ENCODE measurements around the gene COL28A1. TPM values are rescaled to one million over a fixed set of nuclear protein-coding genes. Genes with fewer than 3 reads are reported as not detected.
"Not testable (repeated sequence)": the region's sequence is repeated elsewhere in the genome, so short reads cannot be mapped to it uniquely, and the experiment has no call there.

COL28A1 gene
- total RNA-seq, 1 donor: 0.09 TPM

DNA sequence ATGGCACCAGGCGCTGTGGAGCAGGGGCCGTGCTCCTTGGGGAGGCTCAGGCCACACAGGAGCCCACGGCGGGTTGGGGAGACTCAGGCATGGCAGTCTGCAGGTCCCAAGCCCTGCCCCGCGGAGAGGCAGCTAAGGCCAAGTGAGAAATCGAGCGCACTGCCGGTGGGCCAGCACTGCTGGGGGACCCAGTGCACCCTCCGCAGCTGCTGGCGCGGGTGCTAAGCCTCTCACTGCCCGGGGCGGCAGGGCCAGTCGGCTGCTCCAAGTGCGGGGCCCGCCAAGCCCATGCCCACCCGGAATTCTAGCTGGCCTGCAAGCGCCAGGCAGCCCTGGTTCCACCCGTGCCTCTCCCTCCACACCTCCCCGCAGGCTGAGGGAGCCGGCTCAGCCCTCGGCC lies 57.1 kb downstream of the COL28A1 start:
- no peak overlapping the region for H3K4me3 ChIP-seq (ENCODE audit: low read depth, low read length)
- TF ChIP-seq, protein P1, sequence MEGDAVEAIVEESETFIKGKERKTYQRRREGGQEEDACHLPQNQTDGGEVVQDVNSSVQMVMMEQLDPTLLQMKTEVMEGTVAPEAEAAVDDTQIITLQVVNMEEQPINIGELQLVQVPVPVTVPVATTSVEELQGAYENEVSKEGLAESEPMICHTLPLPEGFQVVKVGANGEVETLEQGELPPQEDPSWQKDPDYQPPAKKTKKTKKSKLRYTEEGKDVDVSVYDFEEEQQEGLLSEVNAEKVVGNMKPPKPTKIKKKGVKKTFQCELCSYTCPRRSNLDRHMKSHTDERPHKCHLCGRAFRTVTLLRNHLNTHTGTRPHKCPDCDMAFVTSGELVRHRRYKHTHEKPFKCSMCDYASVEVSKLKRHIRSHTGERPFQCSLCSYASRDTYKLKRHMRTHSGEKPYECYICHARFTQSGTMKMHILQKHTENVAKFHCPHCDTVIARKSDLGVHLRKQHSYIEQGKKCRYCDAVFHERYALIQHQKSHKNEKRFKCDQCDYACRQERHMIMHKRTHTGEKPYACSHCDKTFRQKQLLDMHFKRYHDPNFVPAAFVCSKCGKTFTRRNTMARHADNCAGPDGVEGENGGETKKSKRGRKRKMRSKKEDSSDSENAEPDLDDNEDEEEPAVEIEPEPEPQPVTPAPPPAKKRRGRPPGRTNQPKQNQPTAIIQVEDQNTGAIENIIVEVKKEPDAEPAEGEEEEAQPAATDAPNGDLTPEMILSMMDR (IDR thresholded peaks at IDR 0.05; ENCODE audit: insufficient read depth, low read length): no peak
- no peak for DNase-seq (ENCODE audit: low read depth)

DNA sequence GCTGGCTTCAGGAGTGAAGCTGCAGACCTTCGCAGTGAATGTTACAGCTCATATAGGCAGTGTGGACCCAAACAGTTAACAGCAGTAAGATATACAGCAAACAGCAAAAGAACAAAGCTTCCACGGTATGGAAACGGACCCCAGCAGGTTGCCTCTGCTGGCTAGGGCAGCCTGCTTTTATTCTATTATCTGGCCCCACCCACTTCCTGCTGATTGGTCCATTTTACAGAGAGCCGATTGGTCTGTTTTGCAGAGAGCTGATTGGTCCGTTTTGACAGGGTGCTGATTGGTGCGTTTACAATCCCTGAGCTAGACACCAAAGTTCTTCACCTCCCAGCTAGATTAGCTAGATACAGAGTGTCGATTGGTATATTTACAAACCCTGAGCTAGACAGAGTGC lies 58.0 kb downstream of the COL28A1 start:
- not testable (repeated sequence) for DNase-seq (ENCODE audit: low read depth)

DNA sequence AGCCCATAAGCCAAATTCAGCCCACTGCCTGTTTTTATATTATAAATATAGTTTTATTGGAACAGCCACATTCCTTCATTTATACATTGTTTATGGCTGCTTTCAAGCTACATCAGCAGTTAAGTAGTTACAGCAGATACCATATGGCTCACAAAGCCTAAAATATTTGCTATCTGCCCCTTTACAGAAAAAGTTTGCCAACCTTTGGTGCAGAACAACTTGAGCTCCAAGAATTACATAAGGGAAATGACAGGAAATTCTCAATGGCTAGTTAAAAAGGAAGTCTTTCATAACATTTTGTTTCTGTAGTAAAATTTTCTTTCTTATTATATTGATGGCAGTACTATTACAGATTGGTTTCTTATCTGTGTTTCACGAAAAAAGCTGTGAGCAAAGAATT lies 59.3 kb downstream of the COL28A1 start:
- H3K4me3 ChIP-seq (ENCODE audit: low read depth, low read length): no peak overlapping the region
- peak; percentile 16 for DNase-seq (ENCODE audit: low read depth)
- TF ChIP-seq, protein P1 (IDR thresholded peaks at IDR 0.05; ENCODE audit: insufficient read depth, low read length): no peak

More for the DNA sequence above, 58.0 kb downstream of the COL28A1 start:
- not testable (repeated sequence) for H3K4me3 ChIP-seq (ENCODE audit: low read depth, low read length)

DNA sequence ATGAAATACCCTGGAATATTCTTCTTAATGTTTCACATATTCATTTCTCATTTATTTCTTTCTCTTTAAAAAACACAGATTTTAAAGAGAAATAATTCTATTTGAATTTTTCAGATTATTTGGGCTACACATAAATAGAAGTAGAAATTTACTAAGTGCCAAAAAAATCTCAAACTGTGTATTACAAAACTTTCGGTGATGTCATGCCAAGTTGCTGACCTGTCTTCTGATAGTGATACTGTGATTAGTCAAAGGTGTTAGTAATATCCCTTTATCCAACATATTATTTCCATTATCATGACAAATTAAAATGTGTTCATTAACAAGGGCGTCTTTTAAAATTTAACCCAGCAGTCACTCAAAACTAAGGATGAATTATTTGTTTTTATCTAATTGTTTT lies 60.1 kb downstream of the COL28A1 start:
- H3K4me3 ChIP-seq (ENCODE audit: low read depth, low read length): no peak overlapping the region
- TF ChIP-seq, protein P1 (IDR thresholded peaks at IDR 0.05; ENCODE audit: insufficient read depth, low read length): no peak
- no peak for DNase-seq (ENCODE audit: low read depth)

DNA sequence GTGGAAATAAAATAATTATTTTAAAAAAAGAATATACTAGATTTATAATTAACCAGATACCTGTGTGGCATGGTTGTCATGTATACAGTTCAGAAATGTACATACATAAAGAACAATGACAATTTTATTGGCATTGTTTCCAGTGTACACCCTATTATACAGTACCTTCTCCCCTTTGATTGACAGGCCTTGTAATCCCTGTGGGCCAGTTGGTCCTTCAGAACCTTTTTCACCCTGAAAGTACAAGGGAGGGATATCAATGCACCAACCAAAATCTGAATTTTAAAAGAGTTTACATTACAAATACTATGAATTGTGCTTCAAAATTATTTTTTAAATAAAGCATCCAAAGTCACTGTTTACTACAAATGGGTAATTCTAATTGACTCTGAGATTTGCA lies 61.2 kb downstream of the COL28A1 start:
- H3K4me3 ChIP-seq (ENCODE audit: low read depth, low read length): no peak overlapping the region
- no peak for DNase-seq (ENCODE audit: low read depth)
- TF ChIP-seq, protein P1 (IDR thresholded peaks at IDR 0.05; ENCODE audit: insufficient read depth, low read length): no peak

DNA sequence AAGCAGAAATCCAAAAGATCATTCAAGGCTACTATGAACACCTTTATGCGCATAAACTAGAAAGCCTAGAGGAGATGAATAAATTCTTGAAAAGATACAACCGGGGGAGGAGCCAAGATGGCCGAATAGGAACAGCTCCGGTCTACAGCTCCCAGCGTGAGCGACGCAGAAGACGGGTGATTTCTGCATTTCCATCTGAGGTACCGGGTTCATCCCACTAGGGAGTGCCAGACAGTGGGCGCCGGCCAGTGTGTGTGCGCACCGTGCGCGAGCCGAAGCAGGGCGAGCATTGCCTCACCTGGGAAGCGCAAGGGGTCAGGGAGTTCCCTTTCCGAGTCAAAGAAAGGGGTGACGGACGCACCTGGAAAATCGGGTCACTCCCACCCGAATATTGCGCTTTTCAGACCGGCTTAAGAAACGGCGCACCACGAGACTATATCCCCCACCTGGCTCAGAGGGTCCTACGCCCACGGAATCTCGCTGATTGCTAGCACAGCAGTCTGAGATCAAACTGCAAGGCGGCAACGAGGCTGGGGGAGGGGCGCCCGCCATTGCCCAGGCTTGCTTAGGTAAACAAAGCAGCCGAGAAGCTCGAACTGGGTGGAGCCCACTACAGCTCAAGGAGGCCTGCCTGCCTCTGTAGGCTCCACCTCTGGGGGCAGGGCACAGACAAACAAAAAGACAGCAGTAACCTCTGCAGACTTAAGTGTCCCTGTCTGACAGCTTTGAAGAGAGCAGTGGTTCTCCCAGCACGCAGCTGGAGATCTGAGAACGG lies 70.5 kb downstream of the COL28A1 start:
- H3K4me3 ChIP-seq (ENCODE audit: low read depth, low read length); DNase-seq (ENCODE audit: low read depth): not testable (repeated sequence)

DNA sequence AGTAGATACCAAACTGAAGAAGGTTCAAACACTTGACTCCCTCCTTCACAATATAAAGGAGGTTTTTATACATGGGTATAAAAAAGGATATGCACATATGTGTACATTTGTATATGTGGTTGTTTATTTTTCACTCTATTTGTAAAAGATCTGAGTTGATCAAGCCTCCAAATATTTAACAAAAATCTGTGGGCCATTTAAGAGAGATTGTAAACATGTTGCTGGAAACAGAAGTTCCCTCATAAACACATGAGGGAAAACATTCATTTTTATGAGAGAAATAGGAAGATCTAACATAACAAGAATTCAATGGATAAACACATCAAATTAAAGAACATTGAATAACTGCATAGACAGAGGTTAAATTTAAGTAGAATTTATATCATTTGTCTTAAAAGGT lies 81.7 kb downstream of the COL28A1 start:
- DNase-seq (ENCODE audit: low read depth): no peak
- TF ChIP-seq, protein P1 (IDR thresholded peaks at IDR 0.05; ENCODE audit: insufficient read depth, low read length): no peak

DNA sequence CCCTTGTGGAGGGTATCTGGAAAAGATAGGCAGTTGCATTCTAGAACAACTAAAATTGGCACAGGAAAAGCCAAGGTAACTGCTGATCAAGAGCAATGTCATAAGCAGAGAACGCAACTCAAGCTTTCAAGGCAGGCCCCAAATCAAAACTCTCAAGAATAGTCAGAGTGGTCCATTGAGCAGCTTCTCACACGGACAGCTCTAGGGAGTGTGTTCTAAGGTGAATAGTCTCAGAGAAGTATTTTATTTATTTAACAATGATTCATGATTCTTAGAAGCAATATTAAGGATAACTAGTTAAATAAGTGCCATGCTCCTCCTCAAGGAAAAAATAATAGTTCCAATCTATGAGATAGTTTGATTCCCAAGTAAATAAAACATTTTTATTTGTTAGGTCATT lies 83.0 kb downstream of the COL28A1 start:
- no peak for DNase-seq (ENCODE audit: low read depth)
- no peak overlapping the region for H3K4me3 ChIP-seq (ENCODE audit: low read depth, low read length)
- TF ChIP-seq, protein P1 (IDR thresholded peaks at IDR 0.05; ENCODE audit: insufficient read depth, low read length): no peak

More for the DNA sequence above, 81.7 kb downstream of the COL28A1 start:
- H3K4me3 ChIP-seq (ENCODE audit: low read depth, low read length): no peak overlapping the region

Measured in fibroblast of the aortic adventitia (primary cell).